Endothelial cell (in vitro differentiated cells): Measurements from ENCODE around the gene TTC19. TPM values are rescaled to one million over a fixed set of nuclear protein-coding genes. Genes with fewer than 3 reads are reported as not detected.

Experiments
- DNase-seq: peaks from one replicate; pipeline ENCODE4 v3.0.0; 2021; ENCODE audit warnings: low spot score
- H3K27ac Mint-ChIP-seq: one replicate; pipeline ENCODE4 v1.8.0; 2021; ENCODE audit warnings: mixed read lengths, inconsistent platforms; ENCODE audit not compliant: unreplicated experiment
- H3K27me3 Mint-ChIP-seq: one replicate; pipeline ENCODE4 v1.8.0; 2021; ENCODE audit warnings: mild to moderate bottlenecking, moderate library complexity, mixed read lengths, inconsistent platforms; ENCODE audit not compliant: unreplicated experiment
- H3K36me3 Mint-ChIP-seq: one replicate; pipeline ENCODE4 v1.8.0; 2021; ENCODE audit warnings: mild to moderate bottlenecking, low read depth, mixed read lengths, inconsistent platforms; ENCODE audit not compliant: unreplicated experiment
- H3K4me1 Mint-ChIP-seq: one replicate; pipeline ENCODE4 v1.8.0; 2021; ENCODE audit warnings: mild to moderate bottlenecking, mixed read lengths, inconsistent platforms; ENCODE audit not compliant: unreplicated experiment
- H3K4me3 Mint-ChIP-seq: one replicate; pipeline ENCODE4 v1.8.0; 2021; ENCODE audit warnings: mild to moderate bottlenecking, mixed read lengths, inconsistent platforms; ENCODE audit not compliant: unreplicated experiment
- H3K9me3 Mint-ChIP-seq: one replicate; pipeline ENCODE4 v1.8.0; 2021; ENCODE audit warnings: mixed read lengths, inconsistent platforms; ENCODE audit not compliant: unreplicated experiment
- CTCF ChIP-seq: fragments of 200-600 bp; sonication (generic); IDR thresholded peaks from one replicate; pipeline ENCODE4 v1.5.0; 2021; ENCODE audit warnings: antibody characterized with exemption; ENCODE audit not compliant: unreplicated experiment
- total RNA-seq: library from RNA; stranded (reverse); fragmentation: NEBNext Ultra II Directional; extraction: Animal tissue kit (Norgen Biotek cat#: 25700); gene quantifications from one replicate; pipeline ENCODE4 v1.2.1, GENCODE V29; 2021; ENCODE audit not compliant: unreplicated experiment

Gene TTC19
- total RNA-seq, 1 donor from 2014 or later: 29.6 TPM

GRCh38 chr17:16027708-16028584 lies 28.3 kb downstream of the TTC19 start:
- DNase-seq: no peak
- no peak for TF ChIP-seq CTCF
- peaks cover 8% of the 10 kb centered on the region for H3K27me3 Mint-ChIP-seq
- H3K36me3 Mint-ChIP-seq: peaks cover 47% of the 10 kb centered on the region
- H3K4me1 Mint-ChIP-seq: no peaks in the 10 kb centered on the region
- H3K9me3 Mint-ChIP-seq: no peaks in the 10 kb centered on the region
- no peak overlapping the region for H3K4me3 Mint-ChIP-seq
- peak overlapping the region; percentile 22 for H3K27ac Mint-ChIP-seq

GRCh38 chr17:16033729-16034349 lies 34.2 kb downstream of the TTC19 start:
- peaks cover 3% of the 10 kb centered on the region for H3K4me1 Mint-ChIP-seq
- no peak for DNase-seq
- TF ChIP-seq CTCF: no peak
- no peaks in the 10 kb centered on the region for H3K9me3 Mint-ChIP-seq
- H3K27ac Mint-ChIP-seq: no peak overlapping the region
- H3K36me3 Mint-ChIP-seq: peaks cover 40% of the 10 kb centered on the region
- H3K27me3 Mint-ChIP-seq: no peaks in the 10 kb centered on the region
- H3K4me3 Mint-ChIP-seq: no peak overlapping the region

- DNase-seq: no peak
- Mint-ChIP-seq H3K4me1 (peaks cover 3% of the 10 kb centered on the region), H3K27ac (no peak overlapping the region), H3K9me3 (no peaks in the 10 kb centered on the region), H3K36me3 (peaks cover 40% of the 10 kb centered on the region), H3K4me3 (peak overlapping the region; percentile 8), H3K27me3 (no peaks in the 10 kb centered on the region)
- TF ChIP-seq CTCF: no peak
Measured at GRCh38 chr17:16036261-16036660, 36.6 kb downstream of the TTC19 start.

GRCh38 chr17:16037636-16038035 lies 38.0 kb downstream of the TTC19 start:
- no peak overlapping the region for H3K4me3 Mint-ChIP-seq
- H3K36me3 Mint-ChIP-seq: peaks cover 41% of the 10 kb centered on the region
- H3K9me3 Mint-ChIP-seq: no peaks in the 10 kb centered on the region
- DNase-seq: no peak
- H3K27me3 Mint-ChIP-seq: no peaks in the 10 kb centered on the region
- H3K27ac Mint-ChIP-seq: no peak overlapping the region
- no peak for TF ChIP-seq CTCF
- peaks cover 3% of the 10 kb centered on the region for H3K4me1 Mint-ChIP-seq
